HepG2 (cell line): Measurements from ENCODE around the gene ACOT9. TPM values are rescaled to one million over a fixed set of nuclear protein-coding genes. Genes with fewer than 3 reads are reported as not detected.

ENCODE experiments used
- GATAD2A ChIP-seq: IDR thresholded peaks from 2 replicates; pipeline ENCODE4 v1.6.1; 2016
- ISX ChIP-seq: sonication (generic); formaldehyde crosslinking; conservative IDR thresholded peaks from 2 replicates; pipeline ENCODE4 v1.5.0; 2020; ENCODE audit warnings: missing genetic modification reagents
- MBNL3 ChIP-seq: fragments of 250-450 bp; sonication (Bioruptor Pico); conservative IDR thresholded peaks from 2 replicates; pipeline ENCODE4 v1.8.0; 2022; ENCODE audit warnings: mild to moderate bottlenecking, inconsistent platforms
- RBFOX2 ChIP-seq: fragments of 200-400 bp; formaldehyde crosslinking; IDR thresholded peaks from 2 replicates; pipeline ENCODE4 v1.6.1; 2017; ENCODE audit warnings: low read depth, mild to moderate bottlenecking, low read length
- REPIN1 ChIP-seq: sonication (generic); formaldehyde crosslinking; IDR thresholded peaks from 2 replicates; pipeline ENCODE4 v1.8.0; 2022; ENCODE audit warnings: missing genetic modification reagents, low read depth, mild to moderate bottlenecking, borderline replicate concordance
- SNAI1 ChIP-seq: sonication (generic); formaldehyde crosslinking; IDR thresholded peaks from 2 replicates; pipeline ENCODE4 v1.5.0; 2020; ENCODE audit warnings: mild to moderate bottlenecking, missing genetic modification reagents, borderline replicate concordance
- SNAPC2 ChIP-seq: sonication (generic); formaldehyde crosslinking; IDR thresholded peaks from 2 replicates; pipeline ENCODE4 v1.8.1; 2022; ENCODE audit warnings: mild to moderate bottlenecking, missing genetic modification reagents
- SRSF4 ChIP-seq: fragments of 200-400 bp; formaldehyde crosslinking; IDR thresholded peaks from one replicate; pipeline ENCODE4 v1.6.1; 2018; ENCODE audit warnings: mild to moderate bottlenecking, low read depth, low read length, moderate library complexity; ENCODE audit not compliant: poor library complexity, severe bottlenecking
- TBX2 ChIP-seq: sonication (generic); formaldehyde crosslinking; IDR thresholded peaks from 2 replicates; pipeline ENCODE4 v1.5.0; 2020; ENCODE audit warnings: missing genetic modification reagents, mild to moderate bottlenecking, borderline replicate concordance
- ZFP37 ChIP-seq: sonication (generic); formaldehyde crosslinking; IDR thresholded peaks from 2 replicates; pipeline ENCODE4 v1.4.0; 2020; ENCODE audit warnings: missing genetic modification reagents, borderline replicate concordance
- ZNF337 ChIP-seq: sonication (generic); formaldehyde crosslinking; IDR thresholded peaks from 2 replicates; pipeline ENCODE4 v1.5.1; 2020; ENCODE audit warnings: missing genetic modification reagents, low read depth, mild to moderate bottlenecking, borderline replicate concordance
- ZNF33A ChIP-seq: sonication (generic); formaldehyde crosslinking; IDR thresholded peaks from 2 replicates; pipeline ENCODE4 v1.5.1; 2020; ENCODE audit warnings: missing genetic modification reagents, mild to moderate bottlenecking, moderate library complexity, borderline replicate concordance
- ZNF749 ChIP-seq: sonication (generic); formaldehyde crosslinking; IDR thresholded peaks from 2 replicates; pipeline ENCODE4 v1.8.0; 2022; ENCODE audit warnings: mild to moderate bottlenecking, missing genetic modification reagents, moderate library complexity, borderline replicate concordance
- ZNF850 ChIP-seq: sonication (generic); formaldehyde crosslinking; conservative IDR thresholded peaks from 2 replicates; pipeline ENCODE4 v1.9.0; 2021; ENCODE audit warnings: mild to moderate bottlenecking, missing genetic modification reagents
- polyA plus RNA-seq, 8 experiments: library from polyadenylated mRNA; depleted of rRNA in 3 of 8; stranded (reverse) in 7 of 8; unstranded in 1 of 8; fragments of >200 nt; fragmentation: Illumina TruSeq in 4 of 8; extraction: Trizol in 4 of 8; gene quantifications; 2 replicates each; pipeline versions ENCODE4 v1.2.1 to v1.2.3, GENCODE V29; 2011 to 2016; ENCODE audit warnings: low read depth in 4 of 8, missing spikeins in 1 of 8, mixed read lengths in 1 of 8; ENCODE audit not compliant: insufficient read depth in 1 of 8
- total RNA-seq, 5 experiments: library from RNA; depleted of rRNA; stranded (reverse); fragments of >200 nt; fragmentation: Illumina TruSeq; extraction: Trizol; gene quantifications; 2 replicates each; pipeline ENCODE4 v1.2.3, GENCODE V29; 2016; ENCODE audit warnings: low read depth in 1 of 5
- TF ChIP-seq, protein P1 (sequence below): sonication (generic); formaldehyde crosslinking; IDR thresholded peaks from 2 replicates; pipeline ENCODE4 v1.4.0; 2020; ENCODE audit warnings: missing genetic modification reagents, borderline replicate concordance
- TF ChIP-seq, protein P2 (sequence below): sonication (generic); formaldehyde crosslinking; IDR thresholded peaks from 2 replicates; pipeline ENCODE4 v1.4.0; 2020; ENCODE audit warnings: mild to moderate bottlenecking, low read depth, missing genetic modification reagents
- TF ChIP-seq, protein P3 (sequence below): sonication (generic); formaldehyde crosslinking; IDR thresholded peaks from 2 replicates; pipeline ENCODE4 v1.5.0; 2020; ENCODE audit warnings: mild to moderate bottlenecking, missing genetic modification reagents, borderline replicate concordance
- TF ChIP-seq, protein P4 (sequence below): sonication (generic); formaldehyde crosslinking; conservative IDR thresholded peaks from 2 replicates; pipeline ENCODE4 v1.8.0; 2022; ENCODE audit warnings: low read depth, missing genetic modification reagents

ACOT9 gene
- total and polyA plus RNA-seq, 2 of the 13 experiments (the other 11 are each of a cell fraction or from before 2014, with no cell fraction given), result 33.3 to 36.9 TPM

DNA sequence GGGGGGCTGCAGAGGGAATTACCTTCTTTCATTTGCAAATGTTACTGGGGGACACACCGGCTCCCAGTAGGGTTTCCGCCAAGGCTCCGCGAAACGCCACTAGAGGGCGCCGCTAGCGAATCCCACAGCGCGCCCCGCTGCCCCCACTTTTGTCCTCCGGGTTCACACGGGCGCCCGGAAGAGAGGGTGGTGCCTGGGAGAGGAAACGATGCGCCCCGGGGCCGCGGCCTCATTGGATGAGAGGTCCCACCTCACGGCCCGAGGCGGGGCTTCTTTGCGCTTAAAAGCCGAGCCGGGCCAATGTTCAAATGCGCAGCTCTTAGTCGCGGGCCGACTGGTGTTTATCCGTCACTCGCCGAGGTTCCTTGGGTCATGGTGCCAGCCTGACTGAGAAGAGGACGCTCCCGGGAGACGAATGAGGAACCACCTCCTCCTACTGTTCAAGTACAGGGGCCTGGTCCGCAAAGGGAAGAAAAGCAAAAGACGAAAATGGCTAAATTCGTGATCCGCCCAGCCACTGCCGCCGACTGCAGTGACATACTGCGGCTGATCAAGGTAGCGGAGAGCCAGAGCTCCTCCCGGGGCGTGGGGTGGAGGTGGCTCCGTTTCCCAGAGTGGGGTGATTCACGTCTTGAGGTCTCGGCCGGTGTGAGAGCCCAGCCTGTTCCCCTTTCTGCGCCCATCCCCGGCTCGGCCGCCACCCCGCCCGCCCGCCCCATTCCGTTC lies 40.0 kb upstream of the ACOT9 start, which contains the start of gene SAT1 (continued):
- peak; percentile 49; the same call in 1 of the 2 replicates for TF ChIP-seq TBX2 (CRISPR knock-in tag)
- no peak for TF ChIP-seq GATAD2A
- no peak for TF ChIP-seq SNAPC2 (CRISPR knock-in tag)
- TF ChIP-seq, protein P1, sequence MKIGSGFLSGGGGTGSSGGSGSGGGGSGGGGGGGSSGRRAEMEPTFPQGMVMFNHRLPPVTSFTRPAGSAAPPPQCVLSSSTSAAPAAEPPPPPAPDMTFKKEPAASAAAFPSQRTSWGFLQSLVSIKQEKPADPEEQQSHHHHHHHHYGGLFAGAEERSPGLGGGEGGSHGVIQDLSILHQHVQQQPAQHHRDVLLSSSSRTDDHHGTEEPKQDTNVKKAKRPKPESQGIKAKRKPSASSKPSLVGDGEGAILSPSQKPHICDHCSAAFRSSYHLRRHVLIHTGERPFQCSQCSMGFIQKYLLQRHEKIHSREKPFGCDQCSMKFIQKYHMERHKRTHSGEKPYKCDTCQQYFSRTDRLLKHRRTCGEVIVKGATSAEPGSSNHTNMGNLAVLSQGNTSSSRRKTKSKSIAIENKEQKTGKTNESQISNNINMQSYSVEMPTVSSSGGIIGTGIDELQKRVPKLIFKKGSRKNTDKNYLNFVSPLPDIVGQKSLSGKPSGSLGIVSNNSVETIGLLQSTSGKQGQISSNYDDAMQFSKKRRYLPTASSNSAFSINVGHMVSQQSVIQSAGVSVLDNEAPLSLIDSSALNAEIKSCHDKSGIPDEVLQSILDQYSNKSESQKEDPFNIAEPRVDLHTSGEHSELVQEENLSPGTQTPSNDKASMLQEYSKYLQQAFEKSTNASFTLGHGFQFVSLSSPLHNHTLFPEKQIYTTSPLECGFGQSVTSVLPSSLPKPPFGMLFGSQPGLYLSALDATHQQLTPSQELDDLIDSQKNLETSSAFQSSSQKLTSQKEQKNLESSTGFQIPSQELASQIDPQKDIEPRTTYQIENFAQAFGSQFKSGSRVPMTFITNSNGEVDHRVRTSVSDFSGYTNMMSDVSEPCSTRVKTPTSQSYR (CRISPR knock-in tag), result no peak
- peak; percentile 51; the same call in 1 of the 2 replicates for TF ChIP-seq REPIN1 (CRISPR knock-in tag)
- TF ChIP-seq RBFOX2, result peak; percentile 94
- TF ChIP-seq SRSF4, result no peak
- TF ChIP-seq ZFP37 (CRISPR knock-in tag), result 0 out of 2 replicates have a peak, but pooled peaks have one; percentile 12
- TF ChIP-seq ZNF749 (CRISPR knock-in tag), result no peak
- TF ChIP-seq ZNF33A (CRISPR knock-in tag), result no peak
- TF ChIP-seq ZNF337 (CRISPR knock-in tag), result 0 out of 2 replicates have a peak, but pooled peaks have one; percentile 69
- no peak for TF ChIP-seq MBNL3 (CRISPR knock-in tag)
- no peak for TF ChIP-seq SNAI1 (CRISPR knock-in tag)
- TF ChIP-seq ZNF850 (CRISPR knock-in tag), result no peak
- no peak for TF ChIP-seq ISX (CRISPR knock-in tag)
- TF ChIP-seq, protein P2, sequence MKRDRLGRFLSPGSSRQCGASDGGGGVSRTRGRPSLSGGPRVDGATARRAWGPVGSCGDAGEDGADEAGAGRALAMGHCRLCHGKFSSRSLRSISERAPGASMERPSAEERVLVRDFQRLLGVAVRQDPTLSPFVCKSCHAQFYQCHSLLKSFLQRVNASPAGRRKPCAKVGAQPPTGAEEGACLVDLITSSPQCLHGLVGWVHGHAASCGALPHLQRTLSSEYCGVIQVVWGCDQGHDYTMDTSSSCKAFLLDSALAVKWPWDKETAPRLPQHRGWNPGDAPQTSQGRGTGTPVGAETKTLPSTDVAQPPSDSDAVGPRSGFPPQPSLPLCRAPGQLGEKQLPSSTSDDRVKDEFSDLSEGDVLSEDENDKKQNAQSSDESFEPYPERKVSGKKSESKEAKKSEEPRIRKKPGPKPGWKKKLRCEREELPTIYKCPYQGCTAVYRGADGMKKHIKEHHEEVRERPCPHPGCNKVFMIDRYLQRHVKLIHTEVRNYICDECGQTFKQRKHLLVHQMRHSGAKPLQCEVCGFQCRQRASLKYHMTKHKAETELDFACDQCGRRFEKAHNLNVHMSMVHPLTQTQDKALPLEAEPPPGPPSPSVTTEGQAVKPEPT (CRISPR knock-in tag), result 0 out of 2 replicates have a peak, but pooled peaks have one; percentile 37
- TF ChIP-seq, protein P3, sequence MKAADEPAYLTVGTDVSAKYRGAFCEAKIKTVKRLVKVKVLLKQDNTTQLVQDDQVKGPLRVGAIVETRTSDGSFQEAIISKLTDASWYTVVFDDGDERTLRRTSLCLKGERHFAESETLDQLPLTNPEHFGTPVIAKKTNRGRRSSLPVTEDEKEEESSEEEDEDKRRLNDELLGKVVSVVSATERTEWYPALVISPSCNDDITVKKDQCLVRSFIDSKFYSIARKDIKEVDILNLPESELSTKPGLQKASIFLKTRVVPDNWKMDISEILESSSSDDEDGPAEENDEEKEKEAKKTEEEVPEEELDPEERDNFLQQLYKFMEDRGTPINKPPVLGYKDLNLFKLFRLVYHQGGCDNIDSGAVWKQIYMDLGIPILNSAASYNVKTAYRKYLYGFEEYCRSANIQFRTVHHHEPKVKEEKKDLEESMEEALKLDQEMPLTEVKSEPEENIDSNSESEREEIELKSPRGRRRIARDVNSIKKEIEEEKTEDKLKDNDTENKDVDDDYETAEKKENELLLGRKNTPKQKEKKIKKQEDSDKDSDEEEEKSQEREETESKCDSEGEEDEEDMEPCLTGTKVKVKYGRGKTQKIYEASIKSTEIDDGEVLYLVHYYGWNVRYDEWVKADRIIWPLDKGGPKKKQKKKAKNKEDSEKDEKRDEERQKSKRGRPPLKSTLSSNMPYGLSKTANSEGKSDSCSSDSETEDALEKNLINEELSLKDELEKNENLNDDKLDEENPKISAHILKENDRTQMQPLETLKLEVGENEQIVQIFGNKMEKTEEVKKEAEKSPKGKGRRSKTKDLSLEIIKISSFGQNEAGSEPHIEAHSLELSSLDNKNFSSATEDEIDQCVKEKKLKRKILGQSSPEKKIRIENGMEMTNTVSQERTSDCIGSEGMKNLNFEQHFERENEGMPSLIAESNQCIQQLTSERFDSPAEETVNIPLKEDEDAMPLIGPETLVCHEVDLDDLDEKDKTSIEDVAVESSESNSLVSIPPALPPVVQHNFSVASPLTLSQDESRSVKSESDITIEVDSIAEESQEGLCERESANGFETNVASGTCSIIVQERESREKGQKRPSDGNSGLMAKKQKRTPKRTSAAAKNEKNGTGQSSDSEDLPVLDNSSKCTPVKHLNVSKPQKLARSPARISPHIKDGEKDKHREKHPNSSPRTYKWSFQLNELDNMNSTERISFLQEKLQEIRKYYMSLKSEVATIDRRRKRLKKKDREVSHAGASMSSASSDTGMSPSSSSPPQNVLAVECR (CRISPR knock-in tag), result peak; percentile 71; the same call in 1 of the 2 replicates
- TF ChIP-seq, protein P4, sequence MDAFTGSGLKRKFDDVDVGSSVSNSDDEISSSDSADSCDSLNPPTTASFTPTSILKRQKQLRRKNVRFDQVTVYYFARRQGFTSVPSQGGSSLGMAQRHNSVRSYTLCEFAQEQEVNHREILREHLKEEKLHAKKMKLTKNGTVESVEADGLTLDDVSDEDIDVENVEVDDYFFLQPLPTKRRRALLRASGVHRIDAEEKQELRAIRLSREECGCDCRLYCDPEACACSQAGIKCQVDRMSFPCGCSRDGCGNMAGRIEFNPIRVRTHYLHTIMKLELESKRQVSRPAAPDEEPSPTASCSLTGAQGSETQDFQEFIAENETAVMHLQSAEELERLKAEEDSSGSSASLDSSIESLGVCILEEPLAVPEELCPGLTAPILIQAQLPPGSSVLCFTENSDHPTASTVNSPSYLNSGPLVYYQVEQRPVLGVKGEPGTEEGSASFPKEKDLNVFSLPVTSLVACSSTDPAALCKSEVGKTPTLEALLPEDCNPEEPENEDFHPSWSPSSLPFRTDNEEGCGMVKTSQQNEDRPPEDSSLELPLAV, result no peak
